ENCODE results near the gene MYT1. TPM values are rescaled to one million over a fixed set of nuclear protein-coding genes. Genes with fewer than 3 reads are reported as not detected.

The MYT1 gene
- total RNA-seq, 2 donors from 2014 or later, result 0.15 TPM; not detected in 1

DNA sequence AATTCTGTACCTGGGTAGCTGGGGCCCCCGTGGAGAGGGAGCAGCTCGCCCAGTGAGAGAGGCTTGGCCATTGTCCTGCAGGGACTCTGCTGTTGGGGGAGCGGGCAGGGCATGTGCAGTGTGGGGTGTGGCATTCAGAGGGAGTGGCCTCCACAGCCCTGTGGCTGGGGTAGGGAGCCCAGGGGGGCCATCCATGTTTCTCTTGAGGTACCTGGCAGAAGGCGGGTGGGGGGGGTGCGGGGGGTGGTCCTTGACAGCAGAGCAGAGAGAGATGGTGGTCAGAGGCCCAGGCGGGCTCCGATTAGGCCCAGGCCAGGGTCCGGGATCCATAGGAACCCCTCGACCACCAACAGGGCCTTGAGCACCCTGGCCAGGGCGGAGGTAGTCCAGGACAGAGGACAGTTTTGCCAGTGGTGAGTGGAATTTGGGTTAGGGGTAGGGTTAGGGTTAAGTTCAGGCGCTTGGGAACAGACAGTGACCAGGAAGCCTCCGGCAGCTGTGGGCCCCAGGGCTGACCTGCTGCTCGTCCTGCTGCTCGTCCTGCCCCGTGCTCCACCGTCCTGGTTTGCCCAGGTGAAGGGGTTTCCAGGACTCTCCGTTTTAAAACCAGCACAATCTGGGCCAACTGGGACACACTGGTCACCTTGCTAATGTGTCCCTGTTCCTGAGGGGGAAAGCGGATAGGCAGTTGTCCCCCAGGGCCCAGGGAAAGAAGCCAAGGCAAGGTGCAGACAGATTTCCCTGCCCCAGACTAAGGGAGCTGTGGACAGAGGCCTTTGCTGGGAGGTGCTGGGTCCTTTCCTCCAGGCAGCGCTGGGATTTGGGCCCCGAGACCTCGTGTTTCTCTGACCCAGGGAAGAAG is 24.8 kb upstream of the MYT1 start:
- Histone ChIP-seq H3K9me3 (no peaks in the 10 kb centered on the region), H3K4me1 (no peaks in the 10 kb centered on the region), H3K36me3 (no peaks in the 10 kb centered on the region), H3K4me3 (no peak overlapping the region), H3K27ac (no peak overlapping the region), H3K27me3 (no peaks in the 10 kb centered on the region)
- DNase-seq (ENCODE audit: low spot score), result no peak
- TF ChIP-seq, protein P1, sequence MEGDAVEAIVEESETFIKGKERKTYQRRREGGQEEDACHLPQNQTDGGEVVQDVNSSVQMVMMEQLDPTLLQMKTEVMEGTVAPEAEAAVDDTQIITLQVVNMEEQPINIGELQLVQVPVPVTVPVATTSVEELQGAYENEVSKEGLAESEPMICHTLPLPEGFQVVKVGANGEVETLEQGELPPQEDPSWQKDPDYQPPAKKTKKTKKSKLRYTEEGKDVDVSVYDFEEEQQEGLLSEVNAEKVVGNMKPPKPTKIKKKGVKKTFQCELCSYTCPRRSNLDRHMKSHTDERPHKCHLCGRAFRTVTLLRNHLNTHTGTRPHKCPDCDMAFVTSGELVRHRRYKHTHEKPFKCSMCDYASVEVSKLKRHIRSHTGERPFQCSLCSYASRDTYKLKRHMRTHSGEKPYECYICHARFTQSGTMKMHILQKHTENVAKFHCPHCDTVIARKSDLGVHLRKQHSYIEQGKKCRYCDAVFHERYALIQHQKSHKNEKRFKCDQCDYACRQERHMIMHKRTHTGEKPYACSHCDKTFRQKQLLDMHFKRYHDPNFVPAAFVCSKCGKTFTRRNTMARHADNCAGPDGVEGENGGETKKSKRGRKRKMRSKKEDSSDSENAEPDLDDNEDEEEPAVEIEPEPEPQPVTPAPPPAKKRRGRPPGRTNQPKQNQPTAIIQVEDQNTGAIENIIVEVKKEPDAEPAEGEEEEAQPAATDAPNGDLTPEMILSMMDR (IDR thresholded peaks at IDR 0.05), result no peak

DNA sequence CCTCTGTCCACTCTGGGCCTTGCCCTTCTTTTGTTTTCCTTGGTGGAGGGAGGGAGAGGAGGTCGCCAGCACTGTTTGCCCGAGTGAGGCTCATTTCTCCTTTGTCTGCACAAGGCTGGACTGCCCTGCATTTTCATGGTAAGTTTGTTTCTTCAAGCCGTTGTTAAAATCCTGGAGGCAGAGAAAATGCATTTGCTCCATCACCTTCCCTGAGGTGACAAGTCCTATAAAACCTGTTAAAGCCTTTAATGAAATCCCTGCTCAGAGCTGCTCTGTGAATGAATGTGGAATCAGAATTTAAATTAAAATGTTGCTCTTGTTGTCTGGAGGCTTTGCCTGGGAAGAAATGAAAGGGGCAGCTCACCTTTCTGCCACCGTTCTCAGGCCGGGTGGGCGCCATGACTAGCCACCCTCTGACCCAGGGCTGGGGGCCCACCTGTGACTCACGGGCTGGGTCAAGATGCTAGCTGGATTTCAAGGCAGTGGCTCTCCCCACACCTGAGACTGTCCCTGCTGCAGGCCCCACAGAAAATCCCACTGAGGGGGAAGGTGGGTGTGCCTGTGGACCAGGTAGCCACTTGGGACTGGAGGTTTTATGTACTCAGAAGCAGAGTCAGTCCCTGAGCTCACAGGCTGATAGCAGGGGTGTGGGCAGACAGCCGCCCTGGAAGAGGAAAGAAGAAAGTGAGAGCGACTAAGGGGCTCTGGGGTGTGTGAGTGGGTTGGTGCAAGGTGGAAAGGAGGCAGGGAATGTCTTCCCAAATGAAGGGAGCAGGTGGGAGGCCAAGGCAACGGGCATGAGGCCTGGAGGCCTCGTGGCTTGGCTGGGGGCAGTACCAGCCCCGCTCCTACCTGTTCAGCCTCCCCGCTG is 24.0 kb upstream of the MYT1 start:
- H3K27ac ChIP-seq, result no peak overlapping the region
- DNase-seq (ENCODE audit: low spot score), result no peak
- TF ChIP-seq, protein P1 (IDR thresholded peaks at IDR 0.05), result no peak
- H3K36me3 ChIP-seq, result no peaks in the 10 kb centered on the region
- no peaks in the 10 kb centered on the region for H3K4me1 ChIP-seq
- no peaks in the 10 kb centered on the region for H3K27me3 ChIP-seq
- peaks cover 0 to 4% of the 10 kb centered on the region in 2 donors for H3K9me3 ChIP-seq
- H3K4me3 ChIP-seq, result no peak overlapping the region

DNA sequence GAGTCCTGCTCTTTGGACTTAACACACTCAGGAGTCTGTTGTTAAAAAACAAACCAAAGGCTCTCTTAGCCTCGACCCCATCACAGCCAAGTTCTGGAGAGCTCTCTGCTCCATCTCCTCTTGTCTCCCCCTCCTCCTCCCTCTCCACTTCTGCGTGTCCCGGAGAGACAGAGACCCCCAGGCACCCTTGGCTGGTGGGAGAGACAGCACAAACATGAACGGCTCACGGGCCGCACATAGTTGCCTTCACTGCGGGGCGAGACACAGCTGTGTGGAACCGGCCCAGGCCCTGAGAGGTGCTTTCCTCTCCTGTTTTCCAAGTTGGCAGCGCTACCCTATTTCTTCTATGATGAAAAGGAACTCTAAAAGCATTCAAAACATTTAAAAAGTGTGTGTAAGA is 23.3 kb upstream of the MYT1 start:
- Histone ChIP-seq H3K9me3 (peaks cover 0 to 7% of the 10 kb centered on the region in 2 donors), H3K27me3 (no peaks in the 10 kb centered on the region), H3K27ac (no peak overlapping the region), H3K4me3 (no peak overlapping the region), H3K36me3 (no peaks in the 10 kb centered on the region), H3K4me1 (no peaks in the 10 kb centered on the region)
- DNase-seq (ENCODE audit: low spot score), result no peak
- TF ChIP-seq, protein P1 (IDR thresholded peaks at IDR 0.05), result no peak

DNA sequence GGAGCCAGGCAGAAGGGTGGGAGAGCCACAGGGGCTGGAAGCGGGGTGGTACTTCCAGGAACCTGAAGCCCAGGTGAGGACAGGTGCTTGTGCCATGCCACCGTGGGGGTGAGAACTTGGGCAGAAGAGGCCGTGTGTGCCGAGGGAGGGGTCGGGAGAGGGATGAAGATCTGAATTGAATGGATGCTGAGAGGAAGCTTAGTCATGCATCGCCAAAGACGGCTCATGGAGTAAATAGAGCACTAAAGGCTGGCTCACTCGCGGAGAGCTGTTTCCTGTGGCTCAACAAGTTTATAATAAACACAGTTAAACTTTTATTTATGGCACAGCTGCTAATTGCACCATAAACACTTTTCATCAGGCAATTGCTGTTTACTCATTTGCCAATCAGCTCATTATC is 21.7 kb upstream of the MYT1 start:
- Histone ChIP-seq H3K27me3 (no peaks in the 10 kb centered on the region), H3K4me1 (no peaks in the 10 kb centered on the region), H3K4me3 (no peak overlapping the region), H3K9me3 (peaks cover 0 to 7% of the 10 kb centered on the region in 2 donors), H3K27ac (no peak overlapping the region), H3K36me3 (no peaks in the 10 kb centered on the region)
- TF ChIP-seq, protein P1 (IDR thresholded peaks at IDR 0.05), result no peak
- no peak for DNase-seq (ENCODE audit: low spot score)

DNA sequence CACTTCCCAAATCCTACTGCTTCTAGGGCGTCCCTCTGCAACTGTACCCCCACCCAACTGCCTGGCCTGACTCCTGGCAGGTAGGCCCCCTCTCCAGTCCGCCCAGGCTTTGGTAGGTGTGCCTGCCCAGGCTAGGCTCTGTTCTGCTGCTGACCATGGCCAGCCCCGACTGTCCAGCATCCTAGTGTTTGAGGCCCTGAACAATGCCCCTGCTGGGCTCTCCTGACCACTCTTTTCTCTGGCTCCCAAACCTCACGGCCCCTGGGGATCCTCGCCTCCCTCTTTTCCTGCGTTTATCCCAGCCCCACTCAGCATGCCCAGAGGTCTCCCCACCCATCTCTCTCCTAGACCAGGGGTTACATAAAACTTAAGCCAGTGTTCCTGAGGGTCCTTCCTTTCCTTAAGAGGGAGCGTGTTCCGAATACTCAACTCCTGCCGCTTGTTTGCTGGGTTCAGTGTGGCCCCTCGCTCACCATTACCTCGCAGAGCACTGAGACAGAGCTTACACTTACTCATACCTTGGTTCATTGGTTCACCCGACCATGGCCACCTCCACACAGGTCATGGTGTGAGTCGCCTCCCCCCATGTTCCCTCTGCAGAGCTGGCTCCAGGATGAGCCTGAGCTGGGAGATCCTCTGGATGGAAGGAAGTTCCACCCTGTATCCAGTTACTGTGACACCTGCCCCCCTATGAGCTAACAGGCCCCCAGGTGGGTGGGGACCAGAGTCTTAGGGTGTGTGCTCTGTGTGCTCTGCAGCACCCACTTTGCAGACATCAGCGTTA is 21.0 kb upstream of the MYT1 start:
- Histone ChIP-seq H3K4me1 (no peaks in the 10 kb centered on the region), H3K27ac (no peak overlapping the region), H3K36me3 (no peaks in the 10 kb centered on the region), H3K27me3 (no peaks in the 10 kb centered on the region), H3K4me3 (no peak overlapping the region), H3K9me3 (peaks cover 0 to 7% of the 10 kb centered on the region in 2 donors)
- TF ChIP-seq, protein P1 (IDR thresholded peaks at IDR 0.05), result no peak
- no peak for DNase-seq (ENCODE audit: low spot score)

Measured in right atrium auricular region (tissue), 2 donors.